Natural killer cell (primary cell): Measurements from ENCODE around the gene MYBPC3. TPM values are rescaled to one million over a fixed set of nuclear protein-coding genes. Genes with fewer than 3 reads are reported as not detected.
A peak's percentile ranks its signal among the peaks of the same experiment; 100 is the strongest.

Experiments used
- ATAC-seq, 3 donors: fragments of 150-1000 bp in 2 of 3; fragments of 200-7000 bp in 1 of 3; cut with Tn5 transposase; 1 replicate in 1 of 3; 2 replicates in 2 of 3; pipeline ENCODE4 v1.10.0; 2021; ENCODE audit warnings: mild to moderate bottlenecking in 2 of 3, moderate library complexity in 2 of 3
- DNase-seq, 2 donors: peaks; one replicate each; pipeline versions ENCODE4 v3.0.0 to v3.0.0-alpha.2; 2013 to 2021; ENCODE audit warnings: mixed read lengths in 1 of 2
- H3K27ac ChIP-seq: one replicate; pipeline ENCODE4 v1.5.1; 2013; ENCODE audit warnings: mild to moderate bottlenecking, low read length
- H3K27me3 ChIP-seq: one replicate; pipeline ENCODE4 v1.6.1; 2013; ENCODE audit warnings: low read length; ENCODE audit not compliant: control insufficient read depth, insufficient read depth
- H3K36me3 ChIP-seq: one replicate; pipeline ENCODE4 v1.6.1; 2013; ENCODE audit warnings: low read length; ENCODE audit not compliant: control insufficient read depth, insufficient read depth
- H3K4me1 ChIP-seq: one replicate; pipeline ENCODE4 v1.6.1; 2013; ENCODE audit warnings: low read length; ENCODE audit not compliant: control insufficient read depth, insufficient read depth
- H3K4me3 ChIP-seq: one replicate; pipeline ENCODE4 v1.5.1; 2013; ENCODE audit warnings: low read length
- H3K9me3 ChIP-seq: one replicate; pipeline ENCODE4 v1.6.1; 2013; ENCODE audit warnings: low read length; ENCODE audit not compliant: control insufficient read depth, insufficient read depth
- H3K27ac Mint-ChIP-seq, 2 donors: one replicate each; pipeline ENCODE4 v1.8.0; 2022; ENCODE audit warnings: mild to moderate bottlenecking in 2 of 2, mixed read lengths in 2 of 2, moderate library complexity in 1 of 2
- H3K27me3 Mint-ChIP-seq, 2 donors: one replicate each; pipeline ENCODE4 v1.8.0; 2022; ENCODE audit warnings: low read depth in 2 of 2, mixed read lengths in 2 of 2
- H3K36me3 Mint-ChIP-seq: one replicate; pipeline ENCODE4 v1.8.0; 2022; ENCODE audit warnings: mixed read lengths
- H3K4me1 Mint-ChIP-seq, 2 donors: one replicate each; pipeline ENCODE4 v1.8.0; 2022; ENCODE audit warnings: mixed read lengths in 2 of 2
- H3K4me3 Mint-ChIP-seq: one replicate; pipeline ENCODE4 v1.8.0; 2022; ENCODE audit warnings: mild to moderate bottlenecking, moderate library complexity, mixed read lengths
- H3K9me3 Mint-ChIP-seq, 2 donors: one replicate each; pipeline ENCODE4 v1.8.0; 2022; ENCODE audit warnings: mixed read lengths in 2 of 2
- WGBS: methylation state at CpG from one replicate; pipeline ENCODE4 v1.1.7; 2013; ENCODE audit warnings: missing lambda C conversion rate; ENCODE audit not compliant: insufficient coverage; 5-methylcytosine and 5-hydroxymethylcytosine counted together
- intact Hi-C: fragments of 100-400 bp; cut with micrococcal nuclease; formaldehyde crosslinking; loops from one replicate; pipeline ENCODE4 v1.14.2; 2022
- total RNA-seq, 4 donors: library from RNA; stranded (reverse); fragments of 120-200 nt in 1 of 4; gene quantifications; one replicate each; pipeline versions ENCODE4 v1.2.3 to v1.2.4, GENCODE V29; 2013 to 2022
- TF ChIP-seq, protein P1 (sequence below): fragments of 200-600 bp; IDR thresholded peaks from one replicate; pipeline ENCODE4 v1.8.0; 2022; ENCODE audit warnings: antibody characterized with exemption

MYBPC3 gene
- total RNA-seq, 3 donors from 2014 or later (not counting 1 experiment from before 2014, with no cell fraction given) = 0.45 to 0.53 TPM; not detected in 1

DNA sequence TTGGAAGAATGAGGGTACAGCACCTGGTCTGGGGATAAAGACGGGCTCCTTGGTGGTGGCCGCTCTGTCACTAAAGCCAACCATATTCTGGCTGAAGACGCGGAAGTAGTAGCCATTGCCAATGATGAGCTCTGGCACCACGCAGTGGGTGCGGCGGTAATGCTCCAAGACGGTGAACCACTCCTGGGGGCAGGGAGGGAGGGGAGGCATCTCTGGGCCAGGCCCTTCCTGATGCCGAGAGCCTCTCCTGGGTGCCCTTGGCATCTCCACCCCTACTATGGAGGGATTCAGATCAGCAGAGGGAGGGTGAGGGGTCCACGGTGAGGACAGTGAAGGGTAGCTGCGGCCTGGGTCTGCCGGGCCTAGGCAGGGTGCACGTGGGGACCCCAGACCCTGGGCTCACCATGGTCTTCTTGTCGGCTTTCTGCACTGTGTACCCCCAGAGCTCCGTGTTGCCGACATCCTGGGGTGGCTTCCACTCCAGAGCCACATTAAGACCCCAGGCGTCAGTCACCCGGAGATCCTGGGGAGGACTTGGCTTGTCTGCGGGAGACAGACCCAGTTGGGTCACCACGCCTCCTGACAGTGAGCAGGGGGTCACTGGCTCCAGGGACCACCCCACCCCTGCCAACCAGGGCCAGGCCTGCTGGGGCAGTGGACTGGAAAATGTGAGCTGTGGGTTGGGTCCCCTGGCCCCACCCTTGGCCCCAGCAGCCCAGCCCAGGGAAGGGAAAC is 19.5 kb downstream of the MYBPC3 start:
- H3K4me1 Mint-ChIP-seq = peaks cover 0 to 3% of the 10 kb centered on the region in 2 donors
- Histone ChIP-seq H3K27me3 (no peaks in the 10 kb centered on the region), H3K4me1 (peaks cover 4% of the 10 kb centered on the region), H3K4me3 (no peak overlapping the region), H3K27ac (no peak overlapping the region), H3K9me3 (no peaks in the 10 kb centered on the region), H3K36me3 (peaks cover 23% of the 10 kb centered on the region)
- H3K27me3 Mint-ChIP-seq = no peaks in the 10 kb centered on the region
- TF ChIP-seq, protein P1, sequence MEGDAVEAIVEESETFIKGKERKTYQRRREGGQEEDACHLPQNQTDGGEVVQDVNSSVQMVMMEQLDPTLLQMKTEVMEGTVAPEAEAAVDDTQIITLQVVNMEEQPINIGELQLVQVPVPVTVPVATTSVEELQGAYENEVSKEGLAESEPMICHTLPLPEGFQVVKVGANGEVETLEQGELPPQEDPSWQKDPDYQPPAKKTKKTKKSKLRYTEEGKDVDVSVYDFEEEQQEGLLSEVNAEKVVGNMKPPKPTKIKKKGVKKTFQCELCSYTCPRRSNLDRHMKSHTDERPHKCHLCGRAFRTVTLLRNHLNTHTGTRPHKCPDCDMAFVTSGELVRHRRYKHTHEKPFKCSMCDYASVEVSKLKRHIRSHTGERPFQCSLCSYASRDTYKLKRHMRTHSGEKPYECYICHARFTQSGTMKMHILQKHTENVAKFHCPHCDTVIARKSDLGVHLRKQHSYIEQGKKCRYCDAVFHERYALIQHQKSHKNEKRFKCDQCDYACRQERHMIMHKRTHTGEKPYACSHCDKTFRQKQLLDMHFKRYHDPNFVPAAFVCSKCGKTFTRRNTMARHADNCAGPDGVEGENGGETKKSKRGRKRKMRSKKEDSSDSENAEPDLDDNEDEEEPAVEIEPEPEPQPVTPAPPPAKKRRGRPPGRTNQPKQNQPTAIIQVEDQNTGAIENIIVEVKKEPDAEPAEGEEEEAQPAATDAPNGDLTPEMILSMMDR = no peak
- intact Hi-C loops = no loop called here
- H3K36me3 Mint-ChIP-seq = no peaks in the 10 kb centered on the region
- WGBS = 97% methylated on average over 20 of the region's 20 CpGs
- no peak overlapping the region for H3K4me3 Mint-ChIP-seq
- ATAC-seq (no peak), DNase-seq (no peak)
- no peaks in the 10 kb centered on the region for H3K9me3 Mint-ChIP-seq
- no peak overlapping the region for H3K27ac Mint-ChIP-seq

DNA sequence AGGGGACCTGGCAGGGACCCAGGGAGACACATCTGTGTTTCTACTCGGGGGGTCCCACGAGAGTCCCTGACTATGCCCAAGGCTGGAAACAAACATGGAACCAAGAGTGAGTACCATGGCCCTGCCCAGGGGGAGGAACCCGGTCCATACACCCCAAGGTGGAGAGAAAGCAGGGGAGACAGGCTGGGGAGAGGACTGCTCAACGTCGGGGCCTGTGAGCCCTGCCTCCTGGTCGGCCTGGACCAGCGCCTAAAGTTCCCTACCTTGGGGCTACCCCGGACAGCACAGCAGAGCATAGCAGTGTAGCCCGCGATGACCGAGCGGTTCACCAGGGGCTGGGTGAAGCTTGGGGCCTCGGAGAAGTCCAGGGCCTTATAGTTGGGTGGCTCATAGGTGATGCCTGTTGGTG is 20.2 kb downstream of the MYBPC3 start:
- peaks cover 28% of the 10 kb centered on the region for H3K36me3 ChIP-seq
- H3K27me3 Mint-ChIP-seq = no peaks in the 10 kb centered on the region
- TF ChIP-seq, protein P1 = no peak
- no peaks in the 10 kb centered on the region for H3K36me3 Mint-ChIP-seq
- H3K4me3 ChIP-seq = no peak overlapping the region
- H3K27me3 ChIP-seq = no peaks in the 10 kb centered on the region
- no peak for DNase-seq
- ATAC-seq = peak in 1 of 3 donors; percentile 6
- intact Hi-C loops = no loop called here
- peak overlapping the region in 1 of 2 donors; percentile 13 for H3K27ac Mint-ChIP-seq
- H3K27ac ChIP-seq = no peak overlapping the region
- no peaks in the 10 kb centered on the region for H3K9me3 ChIP-seq
- no peaks in the 10 kb centered on the region for H3K9me3 Mint-ChIP-seq
- peaks cover 0 to 3% of the 10 kb centered on the region in 2 donors for H3K4me1 Mint-ChIP-seq
- 96% methylated on average over 13 of the region's 13 CpGs for WGBS
- peaks cover 4% of the 10 kb centered on the region for H3K4me1 ChIP-seq
- no peak overlapping the region for H3K4me3 Mint-ChIP-seq

DNA sequence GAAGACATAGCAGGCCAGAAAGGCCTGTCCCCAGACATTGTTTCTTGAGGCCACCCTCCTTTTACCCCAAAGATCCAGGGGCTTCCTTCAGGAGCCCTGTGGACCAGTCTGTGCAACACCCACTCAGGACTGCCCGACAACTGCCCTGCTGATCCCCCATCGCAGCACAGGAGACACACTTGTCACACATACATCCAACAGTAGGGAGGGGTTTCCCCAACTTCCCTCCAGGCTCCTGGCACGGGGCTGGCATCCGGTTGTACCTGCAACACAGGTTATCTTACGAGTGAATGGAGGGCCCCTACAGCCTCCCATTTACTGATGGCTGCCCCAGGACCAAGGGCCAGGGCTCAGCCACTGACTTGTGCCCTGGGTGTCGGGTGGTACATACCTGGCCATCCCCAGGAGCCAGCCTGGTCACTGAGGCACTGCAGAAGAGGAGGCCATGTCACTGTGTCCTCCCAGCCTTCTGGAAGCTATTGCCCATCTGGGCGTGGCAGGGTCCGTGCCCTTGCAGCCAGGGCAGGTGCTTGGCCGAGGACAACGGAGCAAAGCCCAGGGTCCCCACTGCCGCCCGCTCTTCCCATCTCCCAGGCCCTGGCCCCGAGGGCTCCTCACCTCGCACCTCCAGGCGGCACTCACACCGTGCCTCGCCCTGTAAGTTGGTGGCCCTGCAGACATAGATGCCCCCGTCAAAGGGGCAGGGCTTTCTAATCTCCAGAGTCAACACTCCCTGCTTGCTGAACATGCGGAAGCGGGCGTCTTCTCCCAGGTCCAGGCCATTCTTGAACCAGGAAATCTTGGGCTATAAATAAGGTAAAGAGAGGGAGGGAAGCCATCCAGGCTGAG is 20.8 kb downstream of the MYBPC3 start:
- DNase-seq (no peak), ATAC-seq (no peak)
- peaks cover 0 to 3% of the 10 kb centered on the region in 2 donors for H3K4me1 Mint-ChIP-seq

More for the DNA sequence above, 20.8 kb downstream of the MYBPC3 start:
- H3K4me3 ChIP-seq = no peak overlapping the region
- TF ChIP-seq, protein P1 = no peak
- Mint-ChIP-seq H3K27me3 (no peaks in the 10 kb centered on the region), H3K4me3 (no peak overlapping the region), H3K27ac (peak overlapping the region; percentile 13 to 16), H3K36me3 (no peaks in the 10 kb centered on the region), H3K9me3 (no peaks in the 10 kb centered on the region)
- H3K9me3 ChIP-seq = no peaks in the 10 kb centered on the region
- intact Hi-C loops = no loop called here
- no peak overlapping the region for H3K27ac ChIP-seq
- 94% methylated on average over 21 of the region's 21 CpGs for WGBS
- peaks cover 4% of the 10 kb centered on the region for H3K4me1 ChIP-seq
- H3K27me3 ChIP-seq = no peaks in the 10 kb centered on the region
- H3K36me3 ChIP-seq = peaks cover 35% of the 10 kb centered on the region
